GM12892 (cell line): ENCODE results near the gene CASR.

Source experiments
- POLR2A ChIP-seq: IDR thresholded peaks from 2 replicates; pipeline ENCODE4 v1.6.1; 2011; ENCODE audit warnings: low read depth, low read length, control low read depth
- POLR2AphosphoS5 ChIP-seq: IDR thresholded peaks from 2 replicates; pipeline ENCODE4 v1.6.1; 2011; ENCODE audit warnings: low read depth, low read length, control low read depth
- TAF1 ChIP-seq: IDR thresholded peaks from 2 replicates; pipeline ENCODE4 v1.6.1; 2011; ENCODE audit warnings: low read depth, mild to moderate bottlenecking, control low read depth, low read length, borderline replicate concordance

DNA sequence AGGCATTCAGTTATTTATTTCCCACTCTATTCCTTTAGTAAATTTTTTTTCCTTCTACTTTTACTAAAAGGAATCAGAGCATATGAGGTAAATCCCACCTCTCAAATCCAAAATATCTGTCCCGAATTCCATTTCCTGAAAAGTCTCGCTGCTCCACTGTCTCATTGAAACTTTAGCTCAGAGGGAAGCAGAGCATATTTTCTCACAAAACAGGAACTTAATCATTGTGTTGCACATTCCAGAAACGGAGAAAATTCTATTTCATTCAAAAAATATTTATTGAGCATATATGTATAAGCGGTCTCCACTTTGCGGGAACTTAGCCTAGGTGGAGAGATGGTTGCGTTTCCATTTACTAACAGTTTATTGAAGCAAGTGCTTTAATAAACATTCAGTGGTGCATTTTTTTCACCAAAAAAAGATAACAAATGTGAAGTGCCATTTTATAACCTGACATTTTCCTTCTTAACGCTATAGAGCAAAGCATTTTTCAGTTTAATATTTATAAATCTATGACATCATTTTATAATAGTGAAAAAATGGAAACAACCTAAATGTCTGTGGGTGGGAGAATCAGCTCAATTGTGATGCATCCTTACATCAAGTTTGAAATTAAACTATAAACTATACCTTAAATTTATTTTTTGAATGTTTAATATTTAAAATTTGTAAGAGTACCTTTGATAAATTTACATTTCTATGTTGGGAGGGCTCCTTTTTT, 74.3 kb downstream of the CASR start:
- no peak for TF ChIP-seq POLR2A
- TF ChIP-seq POLR2AphosphoS5, result no peak
- no peak for TF ChIP-seq TAF1
